NB4 (cell line): ENCODE data around the gene MYOF.

Experiments used
- DNase-seq: peaks from one replicate; pipeline ENCODE4 v3.0.0; 2010; ENCODE audit warnings: low read depth
- H3K4me3 ChIP-seq: one replicate; pipeline ENCODE4 v1.5.1; 2011; ENCODE audit warnings: mild to moderate bottlenecking, low read depth, low read length, moderate library complexity
- CTCF ChIP-seq: IDR thresholded peaks from one replicate; pipeline ENCODE4 v1.5.1; 2012; ENCODE audit warnings: low read depth, low read length
- MAX ChIP-seq: IDR thresholded peaks from 2 replicates; pipeline ENCODE4 v1.6.1; 2011; ENCODE audit warnings: low read depth, low read length
- MYC ChIP-seq: IDR thresholded peaks from 2 replicates; pipeline ENCODE4 v1.6.1; 2011; ENCODE audit warnings: low read depth, low read length
- POLR2A ChIP-seq: IDR thresholded peaks from 2 replicates; pipeline ENCODE4 v1.6.1; 2011; ENCODE audit warnings: mild to moderate bottlenecking; ENCODE audit not compliant: insufficient read length; ENCODE audit errors: extremely low read depth

Gene MYOF

GRCh38 chr10:93465806-93466675 lies 16.1 kb downstream of the MYOF start:
- TF ChIP-seq MYC (no peak), CTCF (no peak), MAX (no peak), POLR2A (no peak)
- peak; percentile 40 for DNase-seq
- no peak overlapping the region for H3K4me3 ChIP-seq

- no peak overlapping the region for H3K4me3 ChIP-seq
- DNase-seq: peak; percentile 57
- TF ChIP-seq CTCF: no peak
- TF ChIP-seq MAX: no peak
- TF ChIP-seq POLR2A: no peak
- no peak for TF ChIP-seq MYC
These were observed 17.3 kb downstream of the MYOF start for GRCh38 chr10:93464776-93465388.

- no peak overlapping the region for H3K4me3 ChIP-seq
- TF ChIP-seq MYC (0 out of 2 replicates have a peak, but pooled peaks have one; percentile 37), CTCF (no peak), MAX (0 out of 2 replicates have a peak, but pooled peaks have one; percentile 27), POLR2A (no peak)
- DNase-seq: peak; percentile 91
These were observed 18.2 kb downstream of the MYOF start for GRCh38 chr10:93463723-93464476.

- peak overlapping the region; percentile 32 for H3K4me3 ChIP-seq
- TF ChIP-seq CTCF (no peak), MYC (peak; percentile 20; the same call in 1 of the 2 replicates)
- peak; percentile 97 for DNase-seq
These were observed 19.3 kb downstream of the MYOF start for GRCh38 chr10:93462881-93463280.

GRCh38 chr10:93462371-93462770 lies 19.8 kb downstream of the MYOF start:
- TF ChIP-seq POLR2A (no peak), MYC (no peak), MAX (no peak), CTCF (no peak)
- no peak for DNase-seq
- peak overlapping the region; percentile 32 for H3K4me3 ChIP-seq
